GM12878 (cell line): ENCODE measurements around the gene UBA5. TPM values are rescaled to one million over a fixed set of nuclear protein-coding genes. Genes with fewer than 3 reads are reported as not detected.

ENCODE experiments used
- ATAC-seq: fragments of 200-7000 bp; cut with Tn5 transposase; 3 replicates; pipeline ENCODE4 v1.9.1; 2020; ENCODE audit warnings: mild to moderate bottlenecking, moderate library complexity
- BruUV-seq: library from RNA; stranded (reverse); fragments of 400-500 nt; replicated peaks from 2 replicates; lab custom pipeline; 2021; lab: Mats Ljungman, UMichigan
- CTCF ChIA-PET: fragments of 300-600 bp; sonication (Branson Sonifier 250); formaldehyde crosslinking; extraction: SDS; loops from one replicate; lab custom pipeline; 2021; ENCODE audit warnings: inconsistent platforms; lab: Yijun Ruan, JAX
- POLR2A ChIA-PET: fragments of 350-600 bp; formaldehyde crosslinking; extraction: SDS; loops from one replicate; lab custom pipeline; 2021; ENCODE audit warnings: inconsistent platforms; lab: Charles Lee
- RAD21 ChIA-PET: fragments of 300-600 bp; sonication (Branson Sonifier 250); formaldehyde crosslinking; loops from one replicate; lab custom pipeline; 2023; ENCODE audit warnings: antibody characterized with exemption; ENCODE audit not compliant: unreplicated experiment; lab: Charles Lee
- SMC1A ChIA-PET: fragments of 300-600 bp; sonication (Branson Sonifier 250); formaldehyde crosslinking; loops from one replicate; lab custom pipeline; 2023; ENCODE audit not compliant: unreplicated experiment, uncharacterized antibody; lab: Charles Lee
- DNase-seq: peaks from one replicate; pipeline ENCODE4 v3.0.0-alpha.2; 2011; ENCODE audit warnings: low read depth, low spot score
- FAIRE-seq: peaks from 3 replicates; lab custom pipeline; 2011; peaks lifted over from hg19 to GRCh38; lab: Jason Lieb, UNC
- H2AFZ ChIP-seq: 2 replicates; pipeline ENCODE4 v1.6.0; 2011; ENCODE audit warnings: low read depth, low read length, control low read depth; ENCODE audit not compliant: control insufficient read depth
- H3K27ac ChIP-seq: 2 replicates; pipeline ENCODE4 v1.5.1; 2011; ENCODE audit warnings: control low read depth; ENCODE audit not compliant: control insufficient read depth, insufficient read depth
- H3K27me3 ChIP-seq, 2 experiments: replicated peaks in 1 of 2; 2 replicates each; pipeline versions ENCODE4 v1.6.0 to v1.6.1; 2011; ENCODE audit warnings: low read length in 1 of 2; ENCODE audit not compliant: control insufficient read depth in 2 of 2, insufficient read depth in 2 of 2
- H3K36me3 ChIP-seq, 2 experiments: 2 replicates each; pipeline ENCODE4 v1.5.1; 2011; ENCODE audit warnings: low read length in 1 of 2; ENCODE audit not compliant: control insufficient read depth in 2 of 2, insufficient read depth in 2 of 2
- H3K4me1 ChIP-seq: 2 replicates; pipeline ENCODE4 v1.6.1; 2011; ENCODE audit warnings: mild to moderate bottlenecking, low read length, moderate library complexity, mixed read lengths; ENCODE audit not compliant: control insufficient read depth, insufficient read depth
- H3K4me2 ChIP-seq: 2 replicates; pipeline ENCODE4 v1.6.0; 2011; ENCODE audit warnings: control low read depth; ENCODE audit not compliant: control insufficient read depth, insufficient read depth
- H3K4me3 ChIP-seq: fragments of 200-600 bp; sonication (generic); 2 replicates; pipeline ENCODE4 v1.5.1; 2016
- H3K79me2 ChIP-seq: 2 replicates; pipeline ENCODE4 v1.6.0; 2011; ENCODE audit warnings: low read length; ENCODE audit not compliant: control insufficient read depth, insufficient read depth
- H3K9ac ChIP-seq: 2 replicates; pipeline ENCODE4 v1.8.0; 2011; ENCODE audit warnings: low read length, control low read depth, mixed read lengths; ENCODE audit not compliant: control insufficient read depth, insufficient read depth
- H3K9me3 ChIP-seq: replicated peaks from 3 replicates; pipeline ENCODE4 v1.5.1; 2011; ENCODE audit warnings: mild to moderate bottlenecking, low read length; ENCODE audit not compliant: control insufficient read depth, insufficient read depth
- H4K20me1 ChIP-seq: 2 replicates; pipeline ENCODE4 v1.6.0; 2011; ENCODE audit not compliant: control insufficient read depth, insufficient read depth
- BCL11A ChIP-seq: IDR thresholded peaks from 2 replicates; pipeline ENCODE4 v1.6.1; 2011; ENCODE audit warnings: low read depth, low read length
- CHD1 ChIP-seq: IDR thresholded peaks from 2 replicates; pipeline ENCODE4 v1.6.1; 2012; ENCODE audit warnings: low read depth, low read length, improper control_type of control experiment
- EZH2 ChIP-seq: IDR thresholded peaks from 2 replicates; pipeline ENCODE4 v1.6.1; 2012; ENCODE audit warnings: low read depth, mild to moderate bottlenecking, control low read depth, inconsistent platforms, low read length, borderline replicate concordance; ENCODE audit not compliant: control insufficient read depth
- MAX ChIP-seq: IDR thresholded peaks from 2 replicates; pipeline ENCODE4 v1.6.1; 2012; ENCODE audit warnings: low read depth, low read length, improper control_type of control experiment
- MLLT1 ChIP-seq: fragments of 450-650 bp; IDR thresholded peaks from 2 replicates; pipeline ENCODE4 v1.6.1; 2016; ENCODE audit warnings: mild to moderate bottlenecking
- MXI1 ChIP-seq: fragments of 150-350 bp; IDR thresholded peaks from 2 replicates; pipeline ENCODE4 v1.6.1; 2011; ENCODE audit warnings: low read depth, mild to moderate bottlenecking, inconsistent platforms, low read length, improper control_type of control experiment
- NFIC ChIP-seq: IDR thresholded peaks from 2 replicates; pipeline ENCODE4 v1.6.1; 2012; ENCODE audit warnings: low read depth, mild to moderate bottlenecking, inconsistent platforms, low read length, moderate library complexity
- NFYA ChIP-seq: IDR thresholded peaks from 2 replicates; pipeline ENCODE4 v1.6.1; 2011; ENCODE audit warnings: low read depth, mild to moderate bottlenecking, low read length, improper control_type of control experiment, borderline replicate concordance
- RAD21 ChIP-seq: IDR thresholded peaks from 2 replicates; pipeline ENCODE4 v1.6.1; 2011; ENCODE audit warnings: mild to moderate bottlenecking, low read depth, low read length, moderate library complexity; ENCODE audit not compliant: insufficient read depth
- RUNX3 ChIP-seq: IDR thresholded peaks from 2 replicates; pipeline ENCODE4 v1.6.1; 2012; ENCODE audit warnings: low read length, inconsistent platforms
- SMARCA5 ChIP-seq: fragments of 450-650 bp; IDR thresholded peaks from 2 replicates; pipeline ENCODE4 v1.6.1; 2017; ENCODE audit warnings: mild to moderate bottlenecking
- SRF ChIP-seq, 2 experiments: IDR thresholded peaks; 2 replicates each; pipeline ENCODE4 v1.6.1; 2011; ENCODE audit warnings: low read depth in 2 of 2, low read length in 2 of 2, mild to moderate bottlenecking in 1 of 2, moderate library complexity in 1 of 2
- ZBTB40 ChIP-seq: fragments of 450-650 bp; IDR thresholded peaks from 2 replicates; pipeline ENCODE4 v1.6.1; 2016; ENCODE audit warnings: mild to moderate bottlenecking, moderate library complexity, borderline replicate concordance
- WGBS: methylation state at CpG from one replicate; pipeline ENCODE4 v1.1.6; 2016; ENCODE audit warnings: low lambda C conversion rate; ENCODE audit not compliant: insufficient replicate concordance, insufficient coverage; ENCODE audit errors: missing lambda C conversion rate; 5-methylcytosine and 5-hydroxymethylcytosine counted together
- in situ Hi-C: fragments of 300-500 bp; cut with MboI; formaldehyde crosslinking; loops from 9 replicates; pipeline ENCODE4 v1.14.3; 2018; ENCODE audit warnings: mixed read lengths
- intact Hi-C: fragments of 100-400 bp; cut with micrococcal nuclease; formaldehyde crosslinking; loops from one replicate; pipeline ENCODE4 v1.14.2; 2022; ENCODE audit not compliant: unreplicated experiment
- polyA plus RNA-seq, 11 experiments: library from polyadenylated mRNA; depleted of rRNA in 4 of 11; unstranded in 6 of 11; stranded (reverse) in 5 of 11; fragments of >200 nt; fragmentation: Nextera tagmentation in 4 of 11; fragmentation: Illumina TruSeq in 1 of 11; extraction: Ambion mirVana in 4 of 11; extraction: Trizol in 1 of 11; gene quantifications; 1 replicate in 1 of 11; 2 replicates in 10 of 11; pipeline versions ENCODE4 v1.2.1 to v1.2.3, GENCODE V29; 2011 to 2016; ENCODE audit warnings: inconsistent platforms in 2 of 11, missing spikeins in 2 of 11, low read depth in 1 of 11
- total RNA-seq, 4 experiments: library from RNA; depleted of rRNA in 3 of 4; stranded (reverse); fragments of >200 nt in 3 of 4; fragmentation: Illumina TruSeq in 1 of 4; extraction: Trizol in 1 of 4; gene quantifications; 2 replicates each; pipeline versions ENCODE4 v1.2.1 to v1.2.3, GENCODE V29; 2013 to 2021
- TF ChIP-seq, protein P1 (sequence below): fragments of 450-650 bp; IDR thresholded peaks from 2 replicates; pipeline ENCODE4 v1.6.1; 2018; ENCODE audit warnings: borderline replicate concordance, mild to moderate bottlenecking; ENCODE audit not compliant: partially characterized antibody
- TF ChIP-seq, protein P2 (sequence below): fragments of 450-650 bp; IDR thresholded peaks from 2 replicates; pipeline ENCODE4 v1.6.1; 2017; ENCODE audit warnings: borderline replicate concordance

UBA5 gene
- total and polyA plus RNA-seq, 10 of the 15 experiments (the other 5 are each of a cell fraction or from before 2014, with no cell fraction given): 10.2 to 62.1 (median 43.8) TPM

DNA sequence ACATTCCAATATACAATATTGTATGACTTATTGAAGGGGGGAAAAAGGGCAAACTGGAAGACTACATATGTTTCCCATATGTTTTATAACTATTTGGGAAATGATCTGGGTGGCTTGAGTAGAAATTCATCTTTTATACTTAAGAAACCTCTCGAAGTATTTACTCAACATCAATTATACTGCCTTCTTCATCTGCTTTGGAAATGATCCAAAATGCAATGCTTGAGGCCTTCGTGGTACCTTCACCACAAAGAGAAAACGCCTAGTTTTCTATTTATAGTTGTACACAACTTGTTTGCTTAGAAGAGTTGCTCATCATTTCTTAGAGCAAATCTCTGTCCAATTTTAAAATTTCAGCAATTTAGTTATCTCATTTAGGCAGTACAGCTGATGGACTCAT is 44.2 kb upstream of the UBA5 start:
- ChIA-PET POLR2A (no interaction called here), RAD21 (no interaction called here), SMC1A (interaction anchor here (0.7 kb wide), 1 partner anchor 1678 kb away, joined by 3 read pairs; no protein-coding TSS in a partner anchor), CTCF (interaction anchor here (1.6 kb wide), 1 partner anchor 20 kb away, joined by 3 read pairs; no protein-coding TSS in a partner anchor)
- Histone ChIP-seq H4K20me1 (no peaks in the 10 kb centered on the region), H3K9me3 (no peaks in the 10 kb centered on the region; the same call in 2 of the 3 replicates), H3K4me1 (no peaks in the 10 kb centered on the region), H3K79me2 (no peaks in the 10 kb centered on the region), H3K27me3 (no peaks in the 10 kb centered on the region), H2AFZ (no peak overlapping the region), H3K27ac (no peak overlapping the region), H3K36me3 (peaks cover 0 to 4% of the 10 kb centered on the region in 2 experiments; a peak in 1 of 4 replicates), H3K4me3 (no peak overlapping the region), H3K4me2 (no peak overlapping the region), H3K9ac (no peak overlapping the region)
- BruUV-seq: no TSS peak
- no peak for FAIRE-seq
- in situ Hi-C loops (no loop called here), intact Hi-C loops (no loop called here)
- no peak for DNase-seq
- ATAC-seq: no peak
- 59% methylated on average over 3 of the region's 3 CpGs for WGBS
- TF ChIP-seq EZH2: no peak
- TF ChIP-seq SMARCA5: no peak
- TF ChIP-seq CHD1: no peak
- TF ChIP-seq MXI1: no peak
- no peak for TF ChIP-seq RUNX3
- no peak for TF ChIP-seq ZBTB40
- no peak for TF ChIP-seq MLLT1
- no peak for TF ChIP-seq MAX
- TF ChIP-seq, protein P1, sequence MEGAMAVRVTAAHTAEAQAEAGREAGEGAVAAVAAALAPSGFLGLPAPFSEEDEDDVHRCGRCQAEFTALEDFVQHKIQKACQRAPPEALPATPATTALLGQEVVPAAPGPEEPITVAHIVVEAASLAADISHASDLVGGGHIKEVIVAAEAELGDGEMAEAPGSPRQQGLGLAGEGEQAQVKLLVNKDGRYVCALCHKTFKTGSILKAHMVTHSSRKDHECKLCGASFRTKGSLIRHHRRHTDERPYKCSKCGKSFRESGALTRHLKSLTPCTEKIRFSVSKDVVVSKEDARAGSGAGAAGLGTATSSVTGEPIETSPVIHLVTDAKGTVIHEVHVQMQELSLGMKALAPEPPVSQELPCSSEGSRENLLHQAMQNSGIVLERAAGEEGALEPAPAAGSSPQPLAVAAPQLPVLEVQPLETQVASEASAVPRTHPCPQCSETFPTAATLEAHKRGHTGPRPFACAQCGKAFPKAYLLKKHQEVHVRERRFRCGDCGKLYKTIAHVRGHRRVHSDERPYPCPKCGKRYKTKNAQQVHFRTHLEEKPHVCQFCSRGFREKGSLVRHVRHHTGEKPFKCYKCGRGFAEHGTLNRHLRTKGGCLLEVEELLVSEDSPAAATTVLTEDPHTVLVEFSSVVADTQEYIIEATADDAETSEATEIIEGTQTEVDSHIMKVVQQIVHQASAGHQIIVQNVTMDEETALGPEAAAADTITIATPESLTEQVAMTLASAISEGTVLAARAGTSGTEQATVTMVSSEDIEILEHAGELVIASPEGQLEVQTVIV: no peak
- TF ChIP-seq, protein P2, sequence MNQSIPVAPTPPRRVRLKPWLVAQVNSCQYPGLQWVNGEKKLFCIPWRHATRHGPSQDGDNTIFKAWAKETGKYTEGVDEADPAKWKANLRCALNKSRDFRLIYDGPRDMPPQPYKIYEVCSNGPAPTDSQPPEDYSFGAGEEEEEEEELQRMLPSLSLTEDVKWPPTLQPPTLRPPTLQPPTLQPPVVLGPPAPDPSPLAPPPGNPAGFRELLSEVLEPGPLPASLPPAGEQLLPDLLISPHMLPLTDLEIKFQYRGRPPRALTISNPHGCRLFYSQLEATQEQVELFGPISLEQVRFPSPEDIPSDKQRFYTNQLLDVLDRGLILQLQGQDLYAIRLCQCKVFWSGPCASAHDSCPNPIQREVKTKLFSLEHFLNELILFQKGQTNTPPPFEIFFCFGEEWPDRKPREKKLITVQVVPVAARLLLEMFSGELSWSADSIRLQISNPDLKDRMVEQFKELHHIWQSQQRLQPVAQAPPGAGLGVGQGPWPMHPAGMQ: no peak
- TF ChIP-seq NFYA: no peak
- no peak for TF ChIP-seq RAD21
- TF ChIP-seq SRF (IDR thresholded peaks at IDR 0.05; ENCODE audit: low read depth in 2 of 2, low read length in 2 of 2): no peak
- no peak for TF ChIP-seq BCL11A
- TF ChIP-seq NFIC: no peak
